Astrocyte (in vitro differentiated cells and primary cell): ENCODE data around the gene DENND6A.

Experiments
- EZH2 ChIP-seq: IDR thresholded peaks from 2 replicates; pipeline ENCODE4 v1.6.1; 2012; ENCODE audit warnings: mild to moderate bottlenecking, low read length, inconsistent platforms; ENCODE audit not compliant: insufficient read depth
- TF ChIP-seq, protein P1 (sequence below): IDR thresholded peaks from 2 replicates; pipeline ENCODE4 v1.5.1; 2011; ENCODE audit warnings: low read depth, mild to moderate bottlenecking, inconsistent platforms, low read length, moderate library complexity; ENCODE audit not compliant: insufficient read depth

DNA sequence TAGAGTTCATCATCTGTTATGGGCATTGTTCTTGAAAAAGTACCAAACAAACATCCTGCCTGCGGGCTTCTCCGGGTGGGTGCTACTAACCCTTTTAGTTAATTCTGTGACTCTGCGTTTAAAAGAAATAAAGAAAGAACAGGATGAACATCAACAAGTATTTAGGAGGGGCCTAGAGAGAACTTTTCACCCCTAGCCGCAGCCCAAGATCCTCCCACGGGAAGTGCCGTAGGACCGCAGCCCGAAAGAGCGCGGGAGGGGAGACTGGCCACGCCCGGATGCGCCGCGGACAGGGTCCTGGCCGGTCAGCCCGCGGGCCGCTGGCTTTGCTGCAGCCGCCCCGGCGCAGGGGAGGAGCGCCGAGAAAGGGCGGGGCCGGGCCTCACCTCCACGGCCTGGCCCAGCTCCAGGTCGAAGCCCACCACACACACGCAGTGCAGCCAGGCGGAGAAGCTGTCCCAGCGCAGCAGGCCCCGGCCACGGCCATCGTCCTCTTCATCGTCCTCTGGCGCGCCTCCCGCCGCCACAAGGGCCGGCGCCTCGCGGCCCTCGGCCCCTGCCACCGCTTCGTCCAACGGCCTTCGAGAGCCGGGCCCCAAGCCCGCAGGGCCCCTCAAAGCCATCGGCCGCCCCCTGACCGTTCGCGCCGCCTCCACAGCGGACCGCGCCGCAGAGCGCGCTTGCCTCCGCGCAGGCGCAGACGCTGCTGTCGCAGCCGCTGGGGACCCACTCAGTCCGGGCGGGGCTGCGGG is at the start of gene DENND6A:
- TF ChIP-seq, protein P1, sequence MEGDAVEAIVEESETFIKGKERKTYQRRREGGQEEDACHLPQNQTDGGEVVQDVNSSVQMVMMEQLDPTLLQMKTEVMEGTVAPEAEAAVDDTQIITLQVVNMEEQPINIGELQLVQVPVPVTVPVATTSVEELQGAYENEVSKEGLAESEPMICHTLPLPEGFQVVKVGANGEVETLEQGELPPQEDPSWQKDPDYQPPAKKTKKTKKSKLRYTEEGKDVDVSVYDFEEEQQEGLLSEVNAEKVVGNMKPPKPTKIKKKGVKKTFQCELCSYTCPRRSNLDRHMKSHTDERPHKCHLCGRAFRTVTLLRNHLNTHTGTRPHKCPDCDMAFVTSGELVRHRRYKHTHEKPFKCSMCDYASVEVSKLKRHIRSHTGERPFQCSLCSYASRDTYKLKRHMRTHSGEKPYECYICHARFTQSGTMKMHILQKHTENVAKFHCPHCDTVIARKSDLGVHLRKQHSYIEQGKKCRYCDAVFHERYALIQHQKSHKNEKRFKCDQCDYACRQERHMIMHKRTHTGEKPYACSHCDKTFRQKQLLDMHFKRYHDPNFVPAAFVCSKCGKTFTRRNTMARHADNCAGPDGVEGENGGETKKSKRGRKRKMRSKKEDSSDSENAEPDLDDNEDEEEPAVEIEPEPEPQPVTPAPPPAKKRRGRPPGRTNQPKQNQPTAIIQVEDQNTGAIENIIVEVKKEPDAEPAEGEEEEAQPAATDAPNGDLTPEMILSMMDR, result no peak
- TF ChIP-seq EZH2, result no peak
